Vein endothelial cell (primary cell): ENCODE measurements around the gene KRT9. TPM values are rescaled to one million over a fixed set of nuclear protein-coding genes. Genes with fewer than 3 reads are reported as not detected.

Source experiments
- total RNA-seq: library from RNA; depleted of rRNA; stranded (reverse); fragments of >200 nt; gene quantifications from 2 replicates; pipeline ENCODE4 v1.2.3, GENCODE V29; 2012

Gene KRT9, protein sequence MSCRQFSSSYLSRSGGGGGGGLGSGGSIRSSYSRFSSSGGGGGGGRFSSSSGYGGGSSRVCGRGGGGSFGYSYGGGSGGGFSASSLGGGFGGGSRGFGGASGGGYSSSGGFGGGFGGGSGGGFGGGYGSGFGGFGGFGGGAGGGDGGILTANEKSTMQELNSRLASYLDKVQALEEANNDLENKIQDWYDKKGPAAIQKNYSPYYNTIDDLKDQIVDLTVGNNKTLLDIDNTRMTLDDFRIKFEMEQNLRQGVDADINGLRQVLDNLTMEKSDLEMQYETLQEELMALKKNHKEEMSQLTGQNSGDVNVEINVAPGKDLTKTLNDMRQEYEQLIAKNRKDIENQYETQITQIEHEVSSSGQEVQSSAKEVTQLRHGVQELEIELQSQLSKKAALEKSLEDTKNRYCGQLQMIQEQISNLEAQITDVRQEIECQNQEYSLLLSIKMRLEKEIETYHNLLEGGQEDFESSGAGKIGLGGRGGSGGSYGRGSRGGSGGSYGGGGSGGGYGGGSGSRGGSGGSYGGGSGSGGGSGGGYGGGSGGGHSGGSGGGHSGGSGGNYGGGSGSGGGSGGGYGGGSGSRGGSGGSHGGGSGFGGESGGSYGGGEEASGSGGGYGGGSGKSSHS
- total RNA-seq: not detected in 2 replicates

DNA sequence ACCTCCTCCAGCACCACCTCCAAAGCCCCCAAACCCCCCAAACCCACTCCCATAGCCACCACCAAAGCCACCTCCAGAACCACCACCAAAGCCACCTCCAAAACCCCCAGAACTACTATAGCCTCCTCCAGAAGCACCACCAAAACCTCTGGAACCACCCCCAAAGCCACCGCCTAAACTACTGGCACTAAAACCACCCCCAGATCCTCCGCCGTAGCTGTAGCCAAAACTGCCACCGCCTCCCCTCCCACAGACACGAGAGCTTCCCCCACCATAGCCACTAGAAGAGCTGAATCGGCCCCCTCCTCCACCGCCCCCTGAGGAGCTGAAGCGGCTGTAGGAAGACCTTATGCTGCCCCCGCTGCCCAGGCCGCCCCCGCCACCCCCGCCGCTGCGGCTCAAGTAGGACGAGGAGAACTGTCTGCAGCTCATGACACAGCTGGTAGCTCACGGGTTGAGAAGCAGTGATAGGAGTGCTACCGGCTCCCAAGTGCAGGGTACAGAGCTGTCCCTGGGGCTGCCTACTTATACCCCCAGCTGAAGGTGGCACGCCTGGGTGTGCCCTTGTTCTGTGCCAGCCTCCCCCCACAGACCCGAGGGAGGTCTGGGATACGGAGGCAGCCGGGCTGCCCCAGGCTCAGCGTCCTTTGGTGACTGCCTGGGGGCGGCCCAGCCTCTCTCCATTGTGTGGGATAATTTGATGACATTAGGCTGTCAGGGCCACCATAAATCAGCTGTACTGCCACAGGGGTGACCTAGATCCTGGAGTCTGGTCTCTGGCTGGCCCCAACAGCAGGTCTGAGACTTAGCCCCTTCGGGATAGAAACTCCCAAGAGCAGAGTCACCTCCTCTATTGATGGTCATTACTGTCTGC lies at the start of gene KRT9:
TSS of gene KRT9 (minus strand) at position 499 of the 874 bp plus-strand sequence. CDS start at position 432, 67 bp downstream.

DNA sequence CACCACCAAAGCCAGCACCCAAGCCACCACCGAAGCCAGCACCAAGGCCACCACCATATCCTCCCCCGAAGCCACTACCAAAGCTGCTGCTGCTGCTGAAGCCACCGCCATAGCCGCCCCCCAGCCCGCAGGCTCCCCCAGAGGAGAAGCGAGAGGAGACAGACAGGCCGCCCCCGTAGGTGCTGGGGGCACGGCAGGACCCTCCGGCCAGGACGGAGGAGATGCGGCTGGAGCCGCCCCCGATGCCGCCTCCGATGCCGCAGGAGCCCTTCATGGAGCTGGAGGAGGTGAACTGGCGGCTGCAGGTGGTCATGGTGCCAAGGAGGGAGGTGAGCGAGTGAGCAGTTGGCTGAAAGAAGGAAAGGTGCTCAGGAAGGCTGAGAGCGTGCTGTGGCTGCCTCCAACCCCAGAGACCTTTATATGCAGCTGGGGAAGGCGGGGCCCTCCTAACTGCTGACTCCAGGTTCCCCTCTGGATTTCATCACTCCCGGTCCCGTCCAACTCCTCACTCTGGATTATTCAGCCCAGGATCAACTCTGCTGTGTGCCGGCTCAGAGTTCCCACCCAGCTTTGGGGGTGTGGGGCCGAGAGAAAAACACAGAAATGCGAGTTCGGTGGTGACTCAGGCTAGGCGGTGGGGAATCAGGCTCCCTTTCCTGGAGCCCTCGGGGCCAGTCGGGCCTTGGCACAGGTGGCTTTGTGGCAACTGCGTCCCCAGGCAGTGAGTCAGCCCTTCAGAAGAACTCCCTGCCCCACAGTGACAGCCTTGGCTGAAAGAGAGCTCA lies 40.7 kb upstream of the KRT9 start, which contains the start of gene KRT16:
TSS of gene KRT16 (minus strand) at position 392 of the 785 bp plus-strand sequence. CDS start at position 313, 79 bp downstream.

DNA sequence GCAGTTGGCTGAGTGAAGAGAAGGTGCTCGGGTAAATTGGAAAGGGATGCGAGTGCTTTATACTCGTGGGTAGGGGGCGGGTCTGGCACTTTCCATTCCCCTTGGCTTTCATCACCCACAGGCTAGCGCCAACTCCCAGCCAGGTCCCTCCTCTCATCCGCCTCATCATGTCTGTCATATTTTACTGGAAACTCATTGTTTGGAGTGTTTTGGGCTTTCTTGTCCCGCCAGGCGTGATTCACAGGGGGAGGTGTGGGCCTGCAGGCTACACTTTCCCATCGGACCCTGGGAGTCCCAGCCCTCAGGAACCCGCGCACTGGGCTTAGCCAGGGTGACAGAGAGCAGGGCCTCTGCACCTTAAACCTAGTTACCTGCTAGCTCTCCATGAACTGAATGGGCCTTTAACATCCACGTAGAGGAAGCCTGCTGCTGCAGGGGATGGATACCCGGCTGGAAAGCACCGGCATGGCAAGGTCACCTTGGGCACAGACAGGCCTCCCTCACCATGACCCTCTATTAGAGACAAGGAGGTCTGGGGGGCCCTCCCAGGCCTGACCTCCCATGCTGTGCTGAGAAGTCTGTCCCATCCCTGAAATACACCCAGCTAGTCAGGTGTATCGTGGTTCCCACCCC lies 15.1 kb upstream of the KRT9 start, which contains the start of gene KRT14:
TSS of gene KRT14 (minus strand) at position 33 of the 633 bp plus-strand sequence. CDS start 61 bp downstream, outside the sequence.

DNA sequence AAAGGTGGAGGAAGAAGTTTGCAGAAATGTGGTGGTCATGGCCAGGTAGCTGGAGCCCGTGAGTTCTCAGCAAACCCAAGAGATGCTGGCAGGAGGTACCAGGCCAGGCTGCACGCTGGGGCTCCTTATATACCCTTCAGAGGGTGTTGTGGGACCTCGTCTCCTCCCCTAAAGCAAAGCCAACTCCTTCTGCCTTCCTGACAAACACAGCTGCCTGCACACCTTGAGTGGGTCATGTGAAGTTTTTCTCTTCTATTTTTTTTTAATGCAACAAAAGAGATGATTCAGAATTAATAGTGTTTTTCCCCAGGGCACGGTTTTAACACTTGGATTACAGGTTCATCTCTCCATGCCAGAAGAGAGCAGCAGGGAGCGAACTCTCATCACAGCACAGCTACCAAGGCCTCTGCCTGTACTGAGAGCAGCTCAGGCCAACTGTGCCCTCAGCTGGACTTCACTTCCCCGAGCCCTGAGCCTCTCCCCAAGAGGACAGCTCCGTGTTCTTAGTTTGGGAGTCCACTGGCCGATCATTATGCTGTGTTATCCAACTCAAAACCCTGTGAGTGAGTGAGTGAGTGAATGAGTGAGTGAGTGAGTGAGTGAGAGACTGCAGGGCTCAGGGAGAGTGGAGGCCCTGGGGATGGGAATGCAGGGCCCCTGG lies 52.9 kb downstream of the KRT9 start, which contains the start of gene KRT15:
TSS of gene KRT15 (minus strand) at position 102 of the 661 bp plus-strand sequence. CDS start at position 39, 63 bp downstream.

Other genes with a start within 250 kb of the KRT9 start
- gene KRT33A, start 221.2 kb downstream of the KRT9 start, total RNA-seq: not detected in 2 replicates
- not detected in 2 replicates for gene KRT33B, start 202.2 kb downstream of the KRT9 start, total RNA-seq
- not detected in 2 replicates for gene KRT34, start 189.8 kb downstream of the KRT9 start, total RNA-seq
- not detected in 2 replicates for gene KRT31, start 174.5 kb downstream of the KRT9 start, total RNA-seq
- gene KRT37, start 147.5 kb downstream of the KRT9 start, total RNA-seq: not detected in 2 replicates
- not detected in 2 replicates for gene KRT38, start 131.1 kb downstream of the KRT9 start, total RNA-seq
- not detected in 2 replicates for gene KRT32, start 104.7 kb downstream of the KRT9 start, total RNA-seq
- not detected in 2 replicates for gene KRT35, start 90.9 kb downstream of the KRT9 start, total RNA-seq
- not detected in 2 replicates for gene KRT36, start 82.1 kb downstream of the KRT9 start, total RNA-seq
- gene KRT13, start 66.4 kb downstream of the KRT9 start, total RNA-seq: not detected in 2 replicates
- 0.65 and 2.8 TPM in 2 replicates for gene KRT15, start 53.2 kb downstream of the KRT9 start, total RNA-seq
- gene KRT19, start 43.8 kb downstream of the KRT9 start, total RNA-seq: 25.5 and 62.2 TPM in 2 replicates
- not detected in 2 replicates for gene KRT14, start 14.8 kb upstream of the KRT9 start, total RNA-seq
- gene KRT16, start 40.7 kb upstream of the KRT9 start, total RNA-seq: not detected in 2 replicates
- 0.38 TPM in 1 of 2 replicates, not detected in the other for gene KRT17, start 52.5 kb upstream of the KRT9 start, total RNA-seq
- 67.3 and 85.7 TPM in 2 replicates for gene EIF1, start 116.8 kb upstream of the KRT9 start, total RNA-seq
- gene GAST, start 140.3 kb upstream of the KRT9 start, total RNA-seq: not detected in 2 replicates
- under 0.01 and 0.29 TPM in 2 replicates for gene HAP1, start 162.6 kb upstream of the KRT9 start, total RNA-seq
- gene JUP, start 214.7 kb upstream of the KRT9 start, total RNA-seq: 258 and 336 TPM in 2 replicates
- gene P3H4, start 239.9 kb upstream of the KRT9 start, total RNA-seq: 42.4 and 69.2 TPM in 2 replicates
- gene FKBP10, start 240.9 kb upstream of the KRT9 start, total RNA-seq: 140 and 194 TPM in 2 replicates